NCI-H345 treated with DMSO at 0.1 percent for 48 hours (cell line): ENCODE data around the gene SHISA6.

Experiments used
- DNase-seq: peaks from one replicate; lab custom pipeline; 2025; ENCODE audit not compliant: unreplicated experiment; lab: John Stamatoyannopoulos, UW

SHISA6 gene

GRCh38 chr17:11564589-11565380 is 323.8 kb downstream of the SHISA6 start:
- DNase-seq, result no peak

GRCh38 chr17:11565591-11565990 is 324.6 kb downstream of the SHISA6 start:
- no peak for DNase-seq

DNA sequence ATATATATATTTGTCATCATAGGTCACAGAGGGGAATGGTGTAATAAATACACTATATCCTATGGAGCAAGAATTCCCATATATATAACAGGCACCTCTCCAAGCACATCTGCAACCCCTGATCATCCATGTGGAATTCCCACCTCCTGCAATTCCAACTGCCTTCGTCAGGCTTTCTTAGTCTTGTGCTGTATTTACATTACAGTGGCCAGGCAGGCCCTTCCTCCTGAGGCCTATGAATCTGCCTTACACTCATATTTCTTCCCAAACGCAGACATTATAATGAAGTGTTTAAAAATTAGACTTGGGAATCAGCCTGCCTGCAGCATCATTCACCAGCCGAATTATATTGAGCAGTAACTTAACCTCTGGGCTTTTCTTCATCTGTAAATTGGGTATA is 338.0 kb downstream of the SHISA6 start:
- no peak for DNase-seq

GRCh38 chr17:11580677-11581076 is 339.7 kb downstream of the SHISA6 start:
- no peak for DNase-seq

DNA sequence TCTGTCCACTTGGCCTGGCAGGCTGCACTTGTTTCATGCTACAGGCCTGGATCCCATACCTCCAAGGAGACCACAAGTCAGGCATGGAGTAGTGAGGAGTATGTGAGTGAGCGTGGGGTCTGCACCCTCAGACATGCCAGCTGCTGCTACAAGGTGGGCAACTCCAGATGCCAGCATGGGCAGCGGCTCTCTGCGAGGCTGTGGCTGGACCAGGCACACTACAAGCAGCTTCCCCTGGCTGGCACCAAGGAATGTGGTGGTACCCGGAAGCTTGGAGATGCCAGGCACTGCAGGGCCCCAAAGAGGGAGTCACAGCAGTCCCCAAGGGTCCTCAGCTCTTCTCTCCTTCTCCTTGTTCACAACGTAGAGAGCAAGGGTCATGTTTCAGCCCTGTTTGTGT is 341.2 kb downstream of the SHISA6 start:
- no peak for DNase-seq

DNA sequence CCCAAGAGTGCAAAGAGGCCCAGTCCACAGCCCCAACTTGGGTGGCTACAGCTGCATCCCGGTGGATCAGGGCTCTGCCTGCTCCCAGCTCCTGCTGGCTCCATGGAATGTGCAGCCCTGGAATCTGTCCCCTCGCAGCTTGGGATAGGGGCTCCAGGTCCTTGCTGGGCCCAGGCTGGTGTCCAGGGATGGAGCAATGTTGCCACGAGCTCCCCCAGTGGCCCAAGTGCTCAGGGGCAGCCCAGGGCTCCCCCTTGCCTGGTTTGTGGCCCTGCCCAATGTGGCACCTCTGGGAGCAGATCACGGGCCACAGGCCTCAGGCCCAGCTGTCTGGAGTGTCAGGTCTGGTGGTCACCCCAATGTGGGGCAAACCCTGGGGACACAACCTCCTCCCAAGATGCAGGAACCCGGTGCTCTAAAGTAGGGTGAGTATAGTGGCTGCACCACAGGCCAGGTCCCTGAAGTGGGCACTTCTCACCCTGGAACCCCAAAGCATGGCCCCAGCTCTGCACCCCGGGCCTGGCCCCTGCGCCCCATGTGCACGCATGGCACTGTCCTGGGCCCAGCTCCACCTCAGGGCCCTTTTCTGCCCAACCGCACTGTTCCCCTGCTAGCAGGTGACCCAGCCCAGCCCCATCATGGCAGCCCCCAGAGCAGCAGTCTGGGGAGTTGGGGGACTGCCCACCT is 342.4 kb downstream of the SHISA6 start:
- DNase-seq, result no peak

DNA sequence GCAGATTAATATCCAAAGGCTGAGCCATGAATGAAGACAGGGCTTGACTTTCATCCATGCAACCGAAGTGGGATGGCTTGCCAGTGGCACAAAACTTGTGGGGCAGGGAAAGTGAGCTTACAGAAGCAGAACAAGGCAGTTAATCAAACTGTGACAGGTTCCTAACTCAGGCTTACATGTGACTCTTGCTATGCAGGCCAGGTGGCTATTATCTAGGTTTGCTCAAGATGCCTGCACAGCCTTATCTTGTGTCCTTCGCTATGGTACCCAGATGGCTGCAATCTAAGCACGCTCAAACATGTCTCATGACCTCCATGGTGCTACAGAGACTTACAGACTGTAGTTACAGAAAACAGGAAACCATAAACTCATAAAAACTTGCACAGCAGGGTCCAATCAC is 348.7 kb downstream of the SHISA6 start:
- DNase-seq, result no peak

DNA sequence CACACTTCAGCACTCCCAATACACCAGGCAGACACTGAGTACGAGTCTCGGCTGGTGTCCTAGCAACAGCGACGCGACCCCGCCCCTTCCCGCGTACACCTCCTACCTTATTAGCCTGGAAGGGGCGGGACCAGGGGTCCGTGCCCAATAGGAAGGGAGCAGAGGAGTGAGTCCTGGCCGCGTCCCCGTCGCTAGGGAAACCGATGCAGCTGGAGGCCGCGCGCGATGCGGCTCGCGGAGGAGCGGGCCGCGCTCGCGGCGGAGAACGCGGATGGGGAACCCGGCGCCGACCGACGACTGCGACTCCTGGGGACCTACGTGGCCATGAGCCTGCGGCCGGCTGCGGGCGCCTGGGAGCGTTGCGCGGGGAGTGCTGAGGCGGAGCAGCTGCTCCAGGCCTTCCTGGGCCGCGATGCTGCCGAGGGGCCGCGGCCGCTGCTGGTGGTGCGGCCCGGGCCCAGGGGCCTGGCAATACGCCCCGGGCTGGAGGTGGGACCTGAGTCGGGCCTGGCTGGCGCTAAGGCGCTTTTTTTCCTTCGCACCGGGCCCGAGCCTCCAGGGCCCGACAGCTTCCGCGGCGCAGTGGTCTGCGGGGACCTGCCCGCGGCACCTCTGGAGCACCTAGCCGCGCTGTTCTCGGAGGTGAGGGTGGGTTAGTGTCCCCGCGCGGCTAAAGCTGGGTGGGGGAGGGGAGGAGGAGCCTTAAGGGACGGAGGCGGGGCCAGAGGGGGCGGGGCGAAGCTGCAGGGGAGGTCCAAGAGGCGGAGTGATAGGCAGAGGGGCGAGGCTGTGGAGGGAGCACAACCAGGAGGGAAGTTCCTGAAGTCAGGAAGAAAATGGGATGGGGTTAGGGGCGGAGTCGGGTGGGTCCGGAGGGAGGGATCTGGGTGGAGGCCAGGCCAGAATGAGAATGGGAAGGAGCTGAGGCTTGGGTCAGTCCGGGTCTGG is 357.5 kb downstream of the SHISA6 start, which contains the start of gene DNAH9:
Gene DNAH9 (plus strand): TSS at position 197 of the 948 bp plus-strand sequence. CDS start 29 bp downstream, at position 226.
- DNase-seq, result peak; percentile 76

DNA sequence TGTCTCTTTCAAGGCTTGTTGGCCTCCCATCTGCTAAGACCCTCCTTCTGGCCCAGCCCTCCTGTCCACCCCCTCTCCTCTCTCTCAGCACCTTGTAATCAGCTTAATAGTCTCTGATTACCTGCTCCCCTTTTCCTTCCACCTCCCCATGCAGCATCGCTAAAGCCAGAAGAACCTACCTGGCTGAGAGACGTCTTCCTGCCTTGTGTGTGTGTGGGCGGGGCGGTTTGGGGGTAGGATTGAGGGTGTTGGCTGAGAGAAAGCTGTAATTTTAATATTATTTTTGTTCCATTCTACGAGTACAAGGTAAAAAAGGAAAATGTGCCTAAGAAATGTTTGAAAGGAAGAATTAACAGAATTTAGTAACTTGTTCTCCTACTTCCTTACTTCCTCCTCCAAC is 360.6 kb downstream of the SHISA6 start:
- DNase-seq, result no peak

DNA sequence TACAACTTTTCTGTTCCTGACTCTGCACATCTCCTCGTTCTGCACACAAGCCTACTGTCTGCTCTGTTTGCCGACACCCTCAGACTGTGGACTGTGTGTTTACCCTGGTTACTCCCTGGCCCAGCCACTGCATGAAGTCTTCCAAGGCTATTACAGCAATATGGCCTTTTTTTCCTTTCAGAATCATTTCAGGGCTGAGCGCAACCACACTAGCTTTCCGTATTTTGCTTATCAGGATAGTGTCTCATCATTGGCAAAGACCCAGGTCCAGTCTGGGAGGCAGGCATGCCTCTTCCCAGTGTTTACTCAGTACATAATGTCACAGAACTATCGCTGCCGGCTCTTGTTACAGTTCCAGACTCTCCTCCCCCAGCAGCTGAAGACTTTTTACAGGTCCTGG is 367.4 kb downstream of the SHISA6 start:
- peak; percentile 27 for DNase-seq

GRCh38 chr17:11610999-11611566 is 370.1 kb downstream of the SHISA6 start:
- no peak for DNase-seq

GRCh38 chr17:11612956-11613355 is 371.9 kb downstream of the SHISA6 start:
- no peak for DNase-seq
